HepG2 (cell line): ENCODE results near the gene SDC1. TPM values are rescaled to one million over a fixed set of nuclear protein-coding genes. Genes with fewer than 3 reads are reported as not detected.

Experiments
- FOXK1 ChIP-seq: sonication (generic); formaldehyde crosslinking; IDR thresholded peaks from 2 replicates; pipeline ENCODE4 v1.4.0; 2020; ENCODE audit warnings: low read depth, missing genetic modification reagents, borderline replicate concordance
- KDM4B ChIP-seq: sonication (generic); formaldehyde crosslinking; IDR thresholded peaks from 2 replicates; pipeline ENCODE4 v1.4.0; 2020; ENCODE audit warnings: missing genetic modification reagents
- MAX ChIP-seq: IDR thresholded peaks from 2 replicates; pipeline ENCODE4 v1.6.1; 2012; ENCODE audit warnings: inconsistent platforms
- NFKB2 ChIP-seq: sonication (generic); formaldehyde crosslinking; IDR thresholded peaks from 2 replicates; pipeline ENCODE4 v1.4.0; 2020; ENCODE audit warnings: missing genetic modification reagents, borderline replicate concordance
- NR1H2 ChIP-seq: sonication (generic); formaldehyde crosslinking; IDR thresholded peaks from 2 replicates; pipeline ENCODE4 v1.8.1; 2022; ENCODE audit warnings: low read depth, missing genetic modification reagents, borderline replicate concordance
- PBX2 ChIP-seq: IDR thresholded peaks from 2 replicates; pipeline ENCODE4 v1.6.1; 2016; ENCODE audit warnings: control low read depth
- RFX5 ChIP-seq: IDR thresholded peaks from 2 replicates; pipeline ENCODE4 v1.6.1; 2011; ENCODE audit warnings: low read depth, low read length, improper control_type of control experiment
- TFAP4 ChIP-seq: sonication (generic); IDR thresholded peaks from 2 replicates; pipeline ENCODE4 v1.6.1; 2016; ENCODE audit warnings: low read depth, borderline replicate concordance
- THAP7 ChIP-seq: sonication (generic); formaldehyde crosslinking; IDR thresholded peaks from 2 replicates; pipeline ENCODE4 v1.8.1; 2023; ENCODE audit warnings: mild to moderate bottlenecking, missing genetic modification reagents
- ZBTB42 ChIP-seq: sonication (generic); formaldehyde crosslinking; IDR thresholded peaks from 2 replicates; pipeline ENCODE4 v1.5.0; 2020; ENCODE audit warnings: mild to moderate bottlenecking, missing genetic modification reagents
- ZNF180 ChIP-seq: sonication (generic); formaldehyde crosslinking; IDR thresholded peaks from 2 replicates; pipeline ENCODE4 v1.4.0; 2020; ENCODE audit warnings: low read depth, missing genetic modification reagents, borderline replicate concordance
- ZNF318 ChIP-seq: sonication (generic); formaldehyde crosslinking; IDR thresholded peaks from 2 replicates; pipeline ENCODE4 v1.4.0; 2020; ENCODE audit warnings: mild to moderate bottlenecking, missing genetic modification reagents
- ZNF350 ChIP-seq: sonication (generic); formaldehyde crosslinking; IDR thresholded peaks from 2 replicates; pipeline ENCODE4 v1.4.0; 2020; ENCODE audit warnings: mild to moderate bottlenecking, low read depth, missing genetic modification reagents, borderline replicate concordance
- ZNF543 ChIP-seq: sonication (generic); formaldehyde crosslinking; IDR thresholded peaks from 2 replicates; pipeline ENCODE4 v1.4.0; 2020; ENCODE audit warnings: mild to moderate bottlenecking, missing genetic modification reagents
- ZNF598 ChIP-seq: sonication (generic); formaldehyde crosslinking; IDR thresholded peaks from 2 replicates; pipeline ENCODE4 v1.5.1; 2020; ENCODE audit warnings: mild to moderate bottlenecking, missing genetic modification reagents, borderline replicate concordance
- ZNF614 ChIP-seq: IDR thresholded peaks from 2 replicates; pipeline ENCODE4 v1.6.1; 2018; ENCODE audit warnings: missing biosample characterization, missing genetic modification reagents, inconsistent platforms, borderline replicate concordance
- ZNF616 ChIP-seq: sonication (generic); formaldehyde crosslinking; IDR thresholded peaks from 2 replicates; pipeline ENCODE4 v1.5.0; 2020; ENCODE audit warnings: low read depth, mild to moderate bottlenecking, missing genetic modification reagents
- polyA plus RNA-seq, 8 experiments: library from polyadenylated mRNA; depleted of rRNA in 3 of 8; stranded (reverse) in 7 of 8; unstranded in 1 of 8; fragments of >200 nt; fragmentation: Illumina TruSeq in 4 of 8; extraction: Trizol in 4 of 8; gene quantifications; 2 replicates each; pipeline versions ENCODE4 v1.2.1 to v1.2.3, GENCODE V29; 2011 to 2016; ENCODE audit warnings: low read depth in 4 of 8, missing spikeins in 1 of 8, mixed read lengths in 1 of 8; ENCODE audit not compliant: insufficient read depth in 1 of 8
- total RNA-seq, 5 experiments: library from RNA; depleted of rRNA; stranded (reverse); fragments of >200 nt; fragmentation: Illumina TruSeq; extraction: Trizol; gene quantifications; 2 replicates each; pipeline ENCODE4 v1.2.3, GENCODE V29; 2016; ENCODE audit warnings: low read depth in 1 of 5

The SDC1 gene
- total and polyA plus RNA-seq, 2 of the 13 experiments (the other 11 are each of a cell fraction or from before 2014, with no cell fraction given), result 108 to 119 TPM

- TF ChIP-seq TFAP4 (peak; percentile 63; the same call in 1 of the 2 replicates), ZNF318 (CRISPR knock-in tag) (no peak), ZNF598 (CRISPR knock-in tag) (peak; percentile 85; the same call in 1 of the 2 replicates), PBX2 (CRISPR knock-in tag) (no peak), FOXK1 (CRISPR knock-in tag) (0 out of 2 replicates have a peak, but pooled peaks have one; percentile 13), THAP7 (CRISPR knock-in tag) (0 out of 2 replicates have a peak, but pooled peaks have one; percentile 65), KDM4B (CRISPR knock-in tag) (peak; percentile 12; the same call in 1 of the 2 replicates), NR1H2 (CRISPR knock-in tag) (no peak), MAX (peak; percentile 45; the same call in 1 of the 2 replicates), RFX5 (peak; percentile 87), ZBTB42 (CRISPR knock-in tag) (peak; percentile 51; the same call in 1 of the 2 replicates), ZNF543 (CRISPR knock-in tag) (no peak), ZNF180 (CRISPR knock-in tag) (no peak), NFKB2 (CRISPR knock-in tag) (peak; percentile 39; the same call in 1 of the 2 replicates), ZNF350 (CRISPR knock-in tag) (peak; percentile 15; the same call in 1 of the 2 replicates), ZNF616 (CRISPR knock-in tag) (peak; percentile 66; the same call in 1 of the 2 replicates), ZNF614 (CRISPR knock-in tag) (peak; percentile 32; the same call in 1 of the 2 replicates)
These were observed 38.7 kb downstream of the SDC1 start (continued) for GRCh38 chr2:20186078-20186854.
